Endothelial cell of umbilical vein (primary cell): ENCODE results near the gene EFR3B. TPM values are rescaled to one million over a fixed set of nuclear protein-coding genes. Genes with fewer than 3 reads are reported as not detected.

Experiments used
- BruUV-seq: library from RNA; stranded (reverse); fragments of 400-500 nt; replicated peaks from 2 replicates; lab custom pipeline; 2021; lab: Mats Ljungman, UMichigan
- CTCF ChIA-PET: fragments of 300-600, 350-600 bp; sonication (Branson Sonifier 250); formaldehyde crosslinking; loops from one replicate; lab custom pipeline; 2021; ENCODE audit warnings: antibody characterized with exemption, inconsistent platforms; lab: Charles Lee
- POLR2A ChIA-PET: fragments of 300-600, 350-600 bp; sonication (Branson Sonifier 250); formaldehyde crosslinking; loops from one replicate; lab custom pipeline; 2021; ENCODE audit warnings: antibody characterized with exemption, inconsistent platforms; lab: Charles Lee
- DNase-seq: peaks from one replicate; pipeline ENCODE4 v3.0.0-alpha.2; 2011; ENCODE audit warnings: low read depth, low spot score
- FAIRE-seq: peaks from 2 replicates; lab custom pipeline; 2011; peaks lifted over from hg19 to GRCh38; lab: Jason Lieb, UNC
- H2AFZ ChIP-seq: 2 replicates; pipeline ENCODE4 v1.6.0; 2012; ENCODE audit warnings: low read depth, low read length, control low read depth, inconsistent platforms
- H3K27ac ChIP-seq: 2 replicates; pipeline ENCODE4 v1.5.1; 2011; ENCODE audit warnings: low read depth, mild to moderate bottlenecking, control low read depth, low read length, moderate library complexity; ENCODE audit not compliant: insufficient read depth
- H3K27me3 ChIP-seq, 2 experiments: 2 replicates each; pipeline versions ENCODE4 v1.6.0 to v1.6.1; 2011; ENCODE audit warnings: low read length in 2 of 2, mixed read lengths in 1 of 2; ENCODE audit not compliant: control insufficient read depth in 2 of 2, insufficient read depth in 2 of 2
- H3K36me3 ChIP-seq, 2 experiments: 2 replicates in 1 of 2; 3 replicates in 1 of 2; pipeline ENCODE4 v1.5.1; 2011; ENCODE audit warnings: low read length in 2 of 2, mild to moderate bottlenecking in 1 of 2, moderate library complexity in 1 of 2; ENCODE audit not compliant: control insufficient read depth in 2 of 2, insufficient read depth in 2 of 2; ENCODE audit errors: extremely low read depth in 1 of 2
- H3K4me1 ChIP-seq: 3 replicates; pipeline ENCODE4 v1.5.1; 2011; ENCODE audit warnings: mild to moderate bottlenecking, low read length; ENCODE audit not compliant: control insufficient read depth, insufficient read depth; ENCODE audit errors: extremely low read depth
- H3K4me2 ChIP-seq: 2 replicates; pipeline ENCODE4 v1.6.1; 2011; ENCODE audit warnings: low read length, control low read depth, mixed read lengths; ENCODE audit not compliant: insufficient read depth
- H3K4me3 ChIP-seq, 3 experiments: fragments of 200-600 bp in 1 of 3; sonication (generic), shearing (Covaris generic) in 1 of 3; replicated peaks in 1 of 3; 2 replicates each; pipeline ENCODE4 v1.5.1; 2011 to 2016; ENCODE audit warnings: control low read depth in 3 of 3, low read length in 3 of 3, mild to moderate bottlenecking in 2 of 3, inconsistent platforms in 1 of 3, low read depth in 1 of 3, moderate library complexity in 1 of 3; ENCODE audit not compliant: insufficient read depth in 1 of 3
- H3K79me2 ChIP-seq: 2 replicates; pipeline ENCODE4 v1.6.0; 2012; ENCODE audit warnings: low read length, inconsistent platforms; ENCODE audit not compliant: control insufficient read depth, insufficient read depth
- H3K9ac ChIP-seq: replicated peaks from 2 replicates; pipeline ENCODE3; 2011; ENCODE audit warnings: low read length, control low read depth; ENCODE audit not compliant: insufficient read depth; ENCODE audit errors: extremely low read depth
- H3K9me1 ChIP-seq: replicated peaks from 3 replicates; pipeline ENCODE4 v1.6.0; 2011; ENCODE audit warnings: mild to moderate bottlenecking, low read length; ENCODE audit not compliant: control insufficient read depth, insufficient read depth; ENCODE audit errors: extremely low read depth
- H3K9me3 ChIP-seq: replicated peaks from 2 replicates; pipeline ENCODE4 v1.5.1; 2012; ENCODE audit warnings: low read length, inconsistent platforms; ENCODE audit not compliant: control insufficient read depth, insufficient read depth
- H4K20me1 ChIP-seq: replicated peaks from 2 replicates; pipeline ENCODE3; 2011; ENCODE audit warnings: mild to moderate bottlenecking, low read length; ENCODE audit not compliant: control insufficient read depth, insufficient read depth; ENCODE audit errors: extremely low read depth
- CTCF ChIP-seq, 2 donors: IDR thresholded peaks; 1 replicate in 1 of 2; 2 replicates in 1 of 2; pipeline ENCODE4 v1.5.1; 2011; ENCODE audit warnings: low read length in 2 of 2, mild to moderate bottlenecking in 2 of 2, moderate library complexity in 2 of 2, control low read depth in 1 of 2, inconsistent platforms in 1 of 2, low read depth in 1 of 2; ENCODE audit not compliant: insufficient read depth in 1 of 2; ENCODE audit errors: extremely low read depth in 1 of 2
- EZH2 ChIP-seq: IDR thresholded peaks from 2 replicates; pipeline ENCODE4 v1.6.1; 2012; ENCODE audit warnings: borderline replicate concordance, low read depth, mild to moderate bottlenecking, moderate library complexity, low read length, inconsistent platforms; ENCODE audit not compliant: severe bottlenecking
- FOS ChIP-seq: IDR thresholded peaks from 2 replicates; pipeline ENCODE4 v1.6.1; 2011; ENCODE audit warnings: mild to moderate bottlenecking, low read length, moderate library complexity, borderline replicate concordance; ENCODE audit not compliant: insufficient read depth
- GATA2 ChIP-seq: IDR thresholded peaks from 2 replicates; pipeline ENCODE4 v1.7.0; 2011; ENCODE audit warnings: low read depth, mild to moderate bottlenecking, moderate library complexity, mixed read lengths, low read length; ENCODE audit not compliant: insufficient read length, insufficient read depth
- JUN ChIP-seq: IDR thresholded peaks from 2 replicates; pipeline ENCODE4 v1.6.1; 2011; ENCODE audit warnings: borderline replicate concordance, low read depth; ENCODE audit not compliant: insufficient read length, insufficient read depth
- MAX ChIP-seq: IDR thresholded peaks from 2 replicates; pipeline ENCODE4 v1.6.1; 2011; ENCODE audit not compliant: insufficient read depth, insufficient read length
- MYC ChIP-seq: IDR thresholded peaks from one replicate; pipeline ENCODE4 v1.6.1; 2011; ENCODE audit warnings: mild to moderate bottlenecking, low read depth, low read length
- POLR2A ChIP-seq: IDR thresholded peaks from 2 replicates; pipeline ENCODE4 v1.6.1; 2012; ENCODE audit warnings: low read depth, mild to moderate bottlenecking, control low read depth, low read length
- POLR2AphosphoS5 ChIP-seq: IDR thresholded peaks from 2 replicates; pipeline ENCODE4 v1.6.1; 2012; ENCODE audit warnings: low read depth, mild to moderate bottlenecking, control low read depth, low read length, moderate library complexity; ENCODE audit not compliant: insufficient read depth
- dilution Hi-C: fragments of 300-500 bp; cut with MboI; formaldehyde crosslinking; loops from one replicate; pipeline ENCODE4 v1.15.0; 2019; ENCODE audit warnings: low sequenced_read_pairs; ENCODE audit not compliant: extremely low pct_ligation_motif_present
- intact Hi-C: fragments of 100-400 bp; cut with micrococcal nuclease; formaldehyde crosslinking; loops from one replicate; pipeline ENCODE4 v1.10.0; 2022
- polyA plus RNA-seq, 4 experiments: library from polyadenylated mRNA; depleted of rRNA in 3 of 4; stranded (reverse) in 3 of 4; unstranded in 1 of 4; fragments of >200 nt; gene quantifications; 2 replicates each; pipeline versions ENCODE4 v1.2.1 to v1.2.3, GENCODE V29; 2011 to 2012; ENCODE audit warnings: missing spikeins in 1 of 4
- total RNA-seq: library from RNA; stranded (reverse); gene quantifications from 2 replicates; pipeline ENCODE4 v1.2.3, GENCODE V29; 2021

EFR3B gene
- total and polyA plus RNA-seq, 2 donors (not counting 3 experiments of a cell fraction or from before 2014, with no cell fraction given), result 0.15 to 0.77 TPM

GRCh38 chr2:25001325-25001637, 40.6 kb upstream of the EFR3B start:
- intact Hi-C loops (no loop called here), dilution Hi-C loops (no loop called here)
- DNase-seq (no peak), FAIRE-seq (no peak)
- H2AFZ ChIP-seq, result no peak overlapping the region
- BruUV-seq, result no TSS peak
- peaks cover 2 to 6% of the 10 kb centered on the region in 2 experiments for H3K27me3 ChIP-seq
- H4K20me1 ChIP-seq, result no peaks in the 10 kb centered on the region
- POLR2A ChIA-PET, result no interaction called here
- no peak overlapping the region for H3K4me2 ChIP-seq
- H3K4me1 ChIP-seq, result no peaks in the 10 kb centered on the region
- H3K27ac ChIP-seq, result no peak overlapping the region
- no peaks in the 10 kb centered on the region for H3K36me3 ChIP-seq
- no peaks in the 10 kb centered on the region for H3K9me1 ChIP-seq
- no peak for TF ChIP-seq CTCF (IDR thresholded peaks at IDR 0.05; ENCODE audit: extremely low read depth in 1 of 2, insufficient read depth in 1 of 2, low read depth in 1 of 2, low read length in 2 of 2)
- no peak for TF ChIP-seq JUN
- no peak for TF ChIP-seq POLR2A
- no peak for TF ChIP-seq MAX
- TF ChIP-seq POLR2AphosphoS5, result no peak
- TF ChIP-seq EZH2, result no peak
- TF ChIP-seq MYC, result no peak
- TF ChIP-seq GATA2, result no peak
- TF ChIP-seq FOS, result no peak
- no peak overlapping the region for H3K4me3 ChIP-seq
- no peak overlapping the region for H3K9ac ChIP-seq
- no peaks in the 10 kb centered on the region for H3K79me2 ChIP-seq
- CTCF ChIA-PET, result no interaction called here
- no peaks in the 10 kb centered on the region for H3K9me3 ChIP-seq
